Forelimb muscle (tissue), 1 donor: ENCODE results near the gene EPHA6. TPM values are rescaled to one million over a fixed set of nuclear protein-coding genes. Genes with fewer than 3 reads are reported as not detected.
"Not testable (repeated sequence)": the region's sequence is repeated elsewhere in the genome, so short reads cannot be mapped to it uniquely, and the experiment has no call there.

ENCODE experiments used
- DNase-seq: peaks from one replicate; pipeline ENCODE4 v3.0.0-alpha.2; 2013; ENCODE audit warnings: low read depth
- polyA plus RNA-seq: library from polyadenylated mRNA; unstranded; fragments of 120-200 nt; gene quantifications from one replicate; pipeline ENCODE4 v1.2.1, GENCODE V29; 2013; ENCODE audit not compliant: insufficient read length

The EPHA6 gene
- polyA plus RNA-seq, 1 donor: 0.11 TPM

DNA sequence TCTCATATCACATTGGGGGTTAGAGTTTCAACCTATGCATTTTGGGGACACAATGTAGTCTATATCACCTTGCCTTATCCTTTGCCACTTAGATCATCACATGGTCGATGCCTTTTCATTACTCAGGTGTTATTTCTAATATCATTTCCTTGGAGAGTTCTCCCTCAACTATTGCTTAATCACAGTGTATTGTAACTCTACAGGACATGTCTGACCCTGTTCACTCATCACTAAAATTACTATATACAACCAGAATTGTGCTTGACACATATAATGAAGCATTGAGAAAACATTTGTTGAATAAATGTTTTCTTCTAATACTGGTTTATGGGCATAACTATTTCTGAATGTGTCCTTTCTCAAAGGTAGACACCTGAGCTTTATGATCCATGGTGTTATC is 207.4 kb downstream of the EPHA6 start:
- DNase-seq: no peak

DNA sequence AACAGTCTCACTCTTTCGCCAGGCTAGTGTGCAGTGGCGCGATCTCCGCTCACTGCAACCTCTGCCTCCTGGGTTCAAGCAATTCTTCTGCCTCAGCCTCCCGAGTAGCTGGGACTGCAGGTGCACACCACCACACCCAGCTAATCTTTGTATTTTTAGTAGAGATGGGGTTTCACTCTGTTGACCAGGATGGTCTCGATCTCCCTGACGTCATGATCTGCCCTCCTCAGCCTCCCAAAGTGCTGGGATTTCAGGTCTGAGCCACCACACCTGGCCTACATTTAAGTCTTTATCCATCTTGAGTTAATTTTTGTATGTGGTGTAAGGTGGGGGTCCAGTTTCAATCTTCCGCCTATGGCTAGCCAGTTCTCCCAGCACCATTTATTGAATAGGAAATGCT is 211.2 kb downstream of the EPHA6 start:
- DNase-seq: not testable (repeated sequence)

GRCh38 chr3:97029972-97030371 is 215.6 kb downstream of the EPHA6 start:
- DNase-seq: no peak

GRCh38 chr3:97037294-97037943 is 223.0 kb downstream of the EPHA6 start:
- DNase-seq: no peak

DNA sequence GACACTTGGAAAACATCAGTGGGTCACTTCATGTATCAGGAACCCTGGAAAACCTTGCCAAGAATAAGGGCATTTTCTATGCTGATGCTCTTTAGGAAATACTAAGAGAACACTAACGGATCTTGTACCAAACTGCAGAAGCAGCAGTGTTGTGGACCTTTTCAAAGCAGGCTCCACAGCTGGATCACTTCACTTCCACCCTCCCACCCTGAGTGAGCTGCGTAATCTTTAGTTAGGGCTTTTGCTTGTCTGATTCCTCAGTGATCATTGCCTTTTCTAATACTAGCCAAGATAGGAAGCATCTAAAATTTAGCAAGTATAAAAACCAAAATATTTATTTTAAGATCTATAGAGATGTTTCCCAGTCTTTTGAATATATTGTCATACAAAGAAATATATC is 229.0 kb downstream of the EPHA6 start:
- DNase-seq: no peak

- DNase-seq: no peak
Measured at GRCh38 chr3:97057365-97057764, 243.0 kb downstream of the EPHA6 start.

- no peak for DNase-seq
Measured at GRCh38 chr3:97059168-97059567, 244.8 kb downstream of the EPHA6 start.

- DNase-seq: no peak
Measured at GRCh38 chr3:97066531-97066930, 252.1 kb downstream of the EPHA6 start.

DNA sequence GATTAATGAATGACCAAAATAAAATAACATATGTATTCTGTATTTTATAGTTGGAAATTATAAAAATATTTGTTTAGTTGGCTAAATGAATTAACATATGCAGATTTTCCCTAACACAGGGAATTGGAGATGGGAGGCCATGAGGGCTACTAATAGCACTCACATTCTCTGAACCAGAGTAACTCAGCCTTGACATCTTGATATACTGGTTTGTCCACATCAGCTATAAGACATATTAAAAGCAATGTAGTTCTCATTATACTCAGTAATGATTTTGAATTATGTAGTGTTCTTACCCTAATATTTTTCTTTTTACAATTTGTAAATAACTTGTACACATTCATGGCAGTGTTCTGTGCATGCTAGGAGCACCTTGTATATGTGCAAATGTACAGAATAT is 255.9 kb downstream of the EPHA6 start:
- DNase-seq: no peak

- no peak for DNase-seq
Measured at GRCh38 chr3:97074546-97074945, 260.2 kb downstream of the EPHA6 start.

- DNase-seq: no peak
Measured at GRCh38 chr3:97076673-97077072, 262.3 kb downstream of the EPHA6 start.

- DNase-seq: no peak
Measured at GRCh38 chr3:97089621-97090020, 275.2 kb downstream of the EPHA6 start.

- DNase-seq: no peak
Measured at GRCh38 chr3:97102641-97103040, 288.2 kb downstream of the EPHA6 start.

GRCh38 chr3:97105989-97106651 is 291.7 kb downstream of the EPHA6 start:
- DNase-seq: no peak

GRCh38 chr3:97106652-97106989 is 292.2 kb downstream of the EPHA6 start:
- no peak for DNase-seq

- DNase-seq: no peak
Measured at GRCh38 chr3:97108136-97108535, 293.7 kb downstream of the EPHA6 start.

DNA sequence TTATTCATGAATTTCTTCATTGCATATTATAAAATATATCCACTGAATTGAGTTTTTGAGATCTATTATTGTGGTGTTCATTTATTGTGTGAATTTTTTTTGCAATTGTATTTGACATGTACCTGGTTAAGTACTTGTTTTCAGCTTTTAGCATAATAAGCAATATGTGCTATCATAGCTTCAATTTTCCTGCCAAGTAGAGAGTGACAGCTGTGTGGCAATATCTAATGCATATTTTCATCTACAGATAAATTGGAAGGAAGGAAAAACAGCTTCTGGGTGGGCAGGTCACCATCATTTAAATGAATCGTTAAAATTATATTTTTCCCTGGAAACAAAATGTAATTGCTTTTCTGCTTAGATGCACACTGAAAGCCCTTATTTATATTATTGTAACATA is 296.9 kb downstream of the EPHA6 start:
- no peak for DNase-seq

GRCh38 chr3:97121386-97121785 is 307.0 kb downstream of the EPHA6 start:
- DNase-seq: no peak

DNA sequence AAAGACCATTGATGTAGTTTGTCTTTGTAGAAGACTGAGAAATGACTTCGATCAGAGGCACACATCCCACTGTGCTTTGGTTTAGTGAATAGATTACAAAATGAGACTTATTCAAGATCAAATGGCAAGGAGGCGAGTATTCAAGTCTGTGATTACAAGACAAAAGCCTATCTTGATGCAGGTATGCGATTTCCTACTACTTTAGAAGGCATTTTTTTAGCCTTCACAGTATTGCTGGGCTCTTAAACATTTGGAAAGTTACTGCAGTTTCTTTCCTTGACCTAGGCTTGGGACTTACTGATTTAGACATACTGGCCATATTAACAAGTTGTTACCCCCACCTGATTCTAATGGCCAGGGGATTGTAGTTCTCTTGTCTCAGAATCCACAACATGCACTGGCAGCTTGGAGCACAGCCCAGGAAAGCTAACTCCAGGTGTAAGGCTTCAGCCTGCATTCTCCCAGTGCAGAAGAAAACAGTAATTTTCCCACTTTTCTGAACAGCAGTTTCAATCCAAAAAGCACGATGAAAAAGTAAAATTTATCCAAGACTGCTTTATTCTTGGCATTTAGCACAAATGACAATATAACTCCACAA is 311.6 kb downstream of the EPHA6 start:
- DNase-seq: no peak

DNA sequence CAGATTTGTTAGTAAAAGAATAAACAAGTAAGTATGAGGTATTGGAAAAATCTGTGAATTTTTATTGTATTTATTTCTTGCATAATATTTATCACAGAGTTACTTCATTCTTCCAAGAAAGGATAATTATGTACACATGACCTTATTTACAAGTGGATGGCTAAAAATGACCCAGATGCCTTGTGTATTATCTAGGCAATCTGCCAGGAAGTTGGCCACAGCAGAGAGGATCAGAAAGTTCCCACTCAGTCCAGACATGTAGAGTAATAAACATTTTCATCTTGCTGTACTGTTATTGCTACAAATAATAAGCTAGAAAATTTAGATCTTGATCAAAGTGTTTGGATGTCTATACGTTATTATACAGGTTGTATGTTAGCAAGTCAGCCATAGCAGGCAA is 317.1 kb downstream of the EPHA6 start:
- DNase-seq: no peak

GRCh38 chr3:97138914-97139541 is 324.6 kb downstream of the EPHA6 start:
- no peak for DNase-seq

DNA sequence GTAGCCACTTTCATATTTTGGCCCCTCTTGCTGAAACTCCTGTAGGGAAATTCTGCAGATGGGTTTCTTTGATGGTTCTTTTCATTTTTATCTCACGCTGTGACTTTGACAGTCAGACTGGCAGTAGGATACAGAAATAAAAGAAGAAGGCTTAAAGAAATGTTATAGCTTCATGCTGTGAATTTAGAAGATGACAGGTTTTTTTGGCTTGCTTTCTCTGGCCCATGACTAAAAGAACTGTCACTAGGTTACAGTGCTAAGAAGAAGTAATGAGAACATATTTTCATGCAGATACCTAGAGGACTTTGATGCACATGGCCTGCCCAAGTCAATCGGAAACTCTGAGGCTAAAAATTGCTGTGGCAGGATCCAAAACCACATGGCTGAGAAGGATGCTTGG is 334.5 kb downstream of the EPHA6 start:
- DNase-seq: no peak

DNA sequence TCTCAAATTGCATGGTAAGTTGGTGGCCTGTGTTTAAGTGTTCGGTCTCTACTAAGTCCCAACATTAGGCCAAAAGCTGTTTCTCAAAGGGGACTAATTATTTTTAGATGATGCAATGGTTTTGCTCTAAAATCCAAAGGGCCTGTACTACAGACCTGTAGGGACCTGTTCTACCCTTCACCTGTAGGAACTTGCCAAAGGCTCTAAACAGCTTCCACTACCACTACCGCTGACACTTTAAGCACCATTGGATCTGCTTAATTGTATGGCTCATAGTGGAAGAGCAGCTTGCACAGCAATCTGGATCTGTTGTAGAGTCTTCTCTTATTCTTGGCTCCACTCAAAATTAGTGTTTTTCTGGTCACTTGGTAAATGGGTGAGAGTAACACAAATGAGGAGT is 346.8 kb downstream of the EPHA6 start:
- DNase-seq: no peak
